Measurements from ENCODE around the gene TP53BP2. TPM values are rescaled to one million over a fixed set of nuclear protein-coding genes. Genes with fewer than 3 reads are reported as not detected.

Gene TP53BP2
- total RNA-seq, 1 donor from 2014 or later, result 46.6 TPM

DNA sequence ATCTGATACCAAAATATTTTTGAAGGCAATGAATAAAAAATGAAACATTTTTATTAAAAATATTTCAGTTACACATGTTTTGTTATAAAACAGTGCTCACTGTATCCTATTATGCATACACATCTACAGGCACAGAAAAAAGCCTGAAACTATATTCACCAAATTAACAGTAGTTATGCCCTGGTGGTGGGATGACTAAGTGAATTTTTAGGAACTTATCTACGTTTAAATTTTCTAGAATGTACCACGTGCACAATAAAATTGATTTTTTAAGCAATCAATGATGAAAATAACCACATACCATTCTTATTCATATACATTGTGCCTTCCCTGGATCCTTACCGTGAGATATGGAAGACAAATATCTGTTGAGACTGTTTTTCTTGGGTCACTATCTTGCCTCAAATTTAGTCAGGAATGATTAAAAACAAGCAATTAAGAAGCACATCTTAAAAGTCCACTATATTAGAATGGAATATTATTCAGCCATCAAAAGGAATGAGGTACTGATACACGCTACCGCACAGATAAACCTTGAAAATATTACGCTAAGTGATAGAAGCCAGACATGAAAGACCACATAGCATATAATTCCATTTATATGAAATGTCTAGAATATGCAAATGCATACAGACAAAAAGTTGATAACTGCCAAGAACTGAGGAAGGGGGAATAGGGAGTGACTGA is 17.4 kb downstream of the TP53BP2 start:
- H3K9me3 Mint-ChIP-seq (ENCODE audit: unreplicated experiment), result no peaks in the 10 kb centered on the region
- DNase-seq (ENCODE audit: low read depth) (no peak), FAIRE-seq (no peak)
- H3K27me3 Mint-ChIP-seq (ENCODE audit: low read depth, unreplicated experiment), result no peaks in the 10 kb centered on the region
- Histone ChIP-seq H3K4me1 (ENCODE audit: insufficient read depth, low read length) (peaks cover 10% of the 10 kb centered on the region), H3K9ac (ENCODE audit: low read length) (no peak overlapping the region), H4K20me1 (ENCODE audit: insufficient read depth, low read length) (peaks cover 63% of the 10 kb centered on the region), H3K79me2 (ENCODE audit: insufficient read depth, low read length) (peaks cover 93% of the 10 kb centered on the region), H3K4me2 (ENCODE audit: low read length) (no peak overlapping the region), H3K4me3 (ENCODE audit: insufficient read depth, low read depth, low read length) (no peak overlapping the region), H3K9me3 (ENCODE audit: insufficient read depth, low read depth, low read length) (no peaks in the 10 kb centered on the region), H2AFZ (ENCODE audit: low read depth, low read length) (no peak overlapping the region), H3K27me3 (ENCODE audit: insufficient read depth, low read length) (no peaks in the 10 kb centered on the region), H3K36me3 (ENCODE audit: insufficient read depth, low read length) (no peaks in the 10 kb centered on the region), H3K27ac (ENCODE audit: low read depth, low read length) (no peak overlapping the region)
- peaks cover 3% of the 10 kb centered on the region for H3K36me3 Mint-ChIP-seq (ENCODE audit: low read depth, unreplicated experiment)
- H3K4me3 Mint-ChIP-seq (ENCODE audit: unreplicated experiment), result no peak overlapping the region
- H3K27ac Mint-ChIP-seq (ENCODE audit: unreplicated experiment), result no peak overlapping the region
- TF ChIP-seq, protein P1, sequence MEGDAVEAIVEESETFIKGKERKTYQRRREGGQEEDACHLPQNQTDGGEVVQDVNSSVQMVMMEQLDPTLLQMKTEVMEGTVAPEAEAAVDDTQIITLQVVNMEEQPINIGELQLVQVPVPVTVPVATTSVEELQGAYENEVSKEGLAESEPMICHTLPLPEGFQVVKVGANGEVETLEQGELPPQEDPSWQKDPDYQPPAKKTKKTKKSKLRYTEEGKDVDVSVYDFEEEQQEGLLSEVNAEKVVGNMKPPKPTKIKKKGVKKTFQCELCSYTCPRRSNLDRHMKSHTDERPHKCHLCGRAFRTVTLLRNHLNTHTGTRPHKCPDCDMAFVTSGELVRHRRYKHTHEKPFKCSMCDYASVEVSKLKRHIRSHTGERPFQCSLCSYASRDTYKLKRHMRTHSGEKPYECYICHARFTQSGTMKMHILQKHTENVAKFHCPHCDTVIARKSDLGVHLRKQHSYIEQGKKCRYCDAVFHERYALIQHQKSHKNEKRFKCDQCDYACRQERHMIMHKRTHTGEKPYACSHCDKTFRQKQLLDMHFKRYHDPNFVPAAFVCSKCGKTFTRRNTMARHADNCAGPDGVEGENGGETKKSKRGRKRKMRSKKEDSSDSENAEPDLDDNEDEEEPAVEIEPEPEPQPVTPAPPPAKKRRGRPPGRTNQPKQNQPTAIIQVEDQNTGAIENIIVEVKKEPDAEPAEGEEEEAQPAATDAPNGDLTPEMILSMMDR (IDR thresholded peaks at IDR 0.05; ENCODE audit: insufficient read depth, low read depth, low read length), result no peak
- TF ChIP-seq EZH2 (IDR thresholded peaks at IDR 0.05; ENCODE audit: insufficient read depth, low read length), result no peak
- H3K4me1 Mint-ChIP-seq (ENCODE audit: low read depth, unreplicated experiment), result peaks cover 27% of the 10 kb centered on the region

DNA sequence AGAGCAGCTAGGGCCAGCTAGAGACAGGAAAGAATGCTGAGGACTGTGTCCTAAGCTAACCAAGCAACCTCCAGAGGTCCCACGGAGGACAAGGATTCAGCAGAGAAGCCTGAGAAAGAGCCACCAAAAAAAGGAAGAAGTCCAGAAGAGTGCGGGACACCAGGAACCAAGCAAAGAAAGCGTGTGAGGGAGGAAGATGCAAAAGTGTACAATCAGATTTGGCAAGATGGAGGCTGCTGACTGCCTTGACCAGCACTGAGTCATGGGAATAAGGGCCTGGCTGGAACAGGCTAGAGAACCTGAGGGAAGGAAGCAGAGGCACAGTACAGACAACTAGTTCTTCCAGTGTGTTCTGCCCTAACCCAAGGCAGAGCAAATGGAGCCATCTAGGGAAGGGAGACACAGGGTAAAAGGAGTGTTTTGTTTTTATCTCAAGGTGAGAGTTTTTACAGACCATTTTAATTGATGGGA is 18.5 kb downstream of the TP53BP2 start:
- DNase-seq (ENCODE audit: low read depth) (peak; percentile 37), FAIRE-seq (no peak)
- H4K20me1 ChIP-seq (ENCODE audit: insufficient read depth, low read length), result peaks cover 64% of the 10 kb centered on the region
- H3K9me3 Mint-ChIP-seq (ENCODE audit: unreplicated experiment), result no peaks in the 10 kb centered on the region
- no peaks in the 10 kb centered on the region for H3K9me3 ChIP-seq (ENCODE audit: insufficient read depth, low read depth, low read length)
- H3K79me2 ChIP-seq (ENCODE audit: insufficient read depth, low read length), result peaks cover 93% of the 10 kb centered on the region
- no peak overlapping the region for H3K4me2 ChIP-seq (ENCODE audit: low read length)
- no peak overlapping the region for H3K9ac ChIP-seq (ENCODE audit: low read length)
- H3K4me3 ChIP-seq (ENCODE audit: insufficient read depth, low read depth, low read length), result no peak overlapping the region
- H3K36me3 ChIP-seq (ENCODE audit: insufficient read depth, low read length), result no peaks in the 10 kb centered on the region
- H3K4me3 Mint-ChIP-seq (ENCODE audit: unreplicated experiment), result peak overlapping the region; percentile 61
- H3K27me3 ChIP-seq (ENCODE audit: insufficient read depth, low read length), result no peaks in the 10 kb centered on the region
- peaks cover 10% of the 10 kb centered on the region for H3K4me1 ChIP-seq (ENCODE audit: insufficient read depth, low read length)
- no peak overlapping the region for H3K27ac ChIP-seq (ENCODE audit: low read depth, low read length)
- H3K27me3 Mint-ChIP-seq (ENCODE audit: low read depth, unreplicated experiment), result no peaks in the 10 kb centered on the region
- TF ChIP-seq, protein P1 (IDR thresholded peaks at IDR 0.05; ENCODE audit: insufficient read depth, low read depth, low read length), result no peak
- TF ChIP-seq EZH2 (IDR thresholded peaks at IDR 0.05; ENCODE audit: insufficient read depth, low read length), result no peak
- H2AFZ ChIP-seq (ENCODE audit: low read depth, low read length), result no peak overlapping the region
- H3K27ac Mint-ChIP-seq (ENCODE audit: unreplicated experiment), result peak overlapping the region; percentile 81
- peaks cover 3% of the 10 kb centered on the region for H3K36me3 Mint-ChIP-seq (ENCODE audit: low read depth, unreplicated experiment)
- peaks cover 26% of the 10 kb centered on the region for H3K4me1 Mint-ChIP-seq (ENCODE audit: low read depth, unreplicated experiment)

Measured in astrocyte (in vitro differentiated cells and primary cell).